GM10248 (cell line): ENCODE data around the gene R3HCC1L.

Experiments
- CTCF ChIA-PET: fragments of 300-600 bp; sonication (Branson Sonifier 250); formaldehyde crosslinking; extraction: SDS; loops from one replicate; lab custom pipeline; 2021; ENCODE audit warnings: antibody characterized with exemption; lab: Yijun Ruan, JAX
- POLR2A ChIA-PET: fragments of 350-650 bp; sonication (Branson Sonifier 250); formaldehyde crosslinking; extraction: SDS; loops from one replicate; lab custom pipeline; 2020; ENCODE audit warnings: antibody characterized with exemption; lab: Yijun Ruan, JAX
- DNase-seq: peaks from one replicate; pipeline ENCODE4 v3.0.0; 2012; ENCODE audit errors: extremely low spot score
- CTCF ChIP-seq: IDR thresholded peaks from 2 replicates; pipeline ENCODE4 v1.5.1; 2012; ENCODE audit warnings: mild to moderate bottlenecking, low read depth; ENCODE audit errors: extremely low read depth, missing control alignments, control extremely low read depth

Gene R3HCC1L

DNA sequence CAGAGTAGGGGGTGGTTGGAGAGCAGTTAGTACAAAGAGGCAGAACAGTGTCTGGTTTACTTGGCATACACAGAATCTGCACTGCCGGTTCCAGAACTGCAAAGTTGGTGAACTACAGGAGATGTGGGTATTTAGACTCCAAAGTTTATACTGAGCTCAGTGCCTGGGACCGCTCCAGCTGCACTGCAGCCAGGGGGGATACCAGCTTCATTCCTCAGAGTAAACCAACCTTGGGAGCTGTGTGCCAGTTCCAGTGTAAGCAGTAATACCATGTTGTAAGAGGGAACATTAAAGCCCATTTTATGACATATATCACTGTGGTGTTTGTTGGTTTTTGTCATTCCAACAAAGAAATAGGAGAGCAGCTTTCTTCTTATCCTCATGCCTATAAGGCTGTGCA, 110.1 kb downstream of the R3HCC1L start:
- no peak for DNase-seq
- POLR2A ChIA-PET = no interaction called here
- TF ChIP-seq CTCF = no peak
- CTCF ChIA-PET = no interaction called here

GRCh38 chr10:98246911-98247805, 112.7 kb downstream of the R3HCC1L start:
- DNase-seq = no peak
- TF ChIP-seq CTCF = no peak
- CTCF ChIA-PET = interaction anchor here (1.2 to 2.3 kb wide), 2 partner anchors 77 to 1090 kb away, joined by 3 to 8 read pairs; no protein-coding TSS in a partner anchor
- POLR2A ChIA-PET = no interaction called here

DNA sequence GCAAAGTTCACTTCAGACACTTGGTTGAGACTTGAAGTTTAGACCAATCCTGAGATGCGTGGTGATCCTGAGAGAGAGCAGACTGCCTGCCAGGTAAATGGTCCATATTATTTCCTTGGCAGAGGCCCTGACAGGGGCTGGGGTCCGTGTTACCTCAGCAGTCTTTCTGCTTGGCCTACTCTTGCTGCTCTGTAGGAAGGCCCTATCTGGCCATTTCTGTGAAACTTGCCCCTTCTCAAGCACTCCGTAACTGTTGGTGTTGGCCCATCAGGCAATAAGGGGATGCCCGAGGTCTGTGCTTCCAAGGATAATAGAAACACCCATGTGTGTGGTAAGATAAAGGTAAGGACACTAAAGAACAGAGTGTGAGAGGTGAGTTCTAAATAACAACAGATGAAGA, 113.6 kb downstream of the R3HCC1L start:
- ChIA-PET POLR2A (no interaction called here), CTCF (interaction anchor here (1.0 to 1.1 kb wide), 2 partner anchors 10 to 78 kb away, joined by 3 to 5 read pairs; no protein-coding TSS in a partner anchor)
- TF ChIP-seq CTCF = no peak

GRCh38 chr10:98249134-98249533, 114.7 kb downstream of the R3HCC1L start:
- TF ChIP-seq CTCF = no peak
- no peak for DNase-seq
- POLR2A ChIA-PET = no interaction called here
- CTCF ChIA-PET = interaction anchor here (1.0 to 1.1 kb wide), 2 partner anchors 11 to 79 kb away, joined by 3 to 5 read pairs; no protein-coding TSS in a partner anchor

More for the DNA sequence above, 113.6 kb downstream of the R3HCC1L start:
- DNase-seq = no peak

GRCh38 chr10:98251399-98251798, 116.9 kb downstream of the R3HCC1L start:
- ChIA-PET POLR2A (no interaction called here), CTCF (no interaction called here)
- no peak for DNase-seq
- TF ChIP-seq CTCF = no peak

DNA sequence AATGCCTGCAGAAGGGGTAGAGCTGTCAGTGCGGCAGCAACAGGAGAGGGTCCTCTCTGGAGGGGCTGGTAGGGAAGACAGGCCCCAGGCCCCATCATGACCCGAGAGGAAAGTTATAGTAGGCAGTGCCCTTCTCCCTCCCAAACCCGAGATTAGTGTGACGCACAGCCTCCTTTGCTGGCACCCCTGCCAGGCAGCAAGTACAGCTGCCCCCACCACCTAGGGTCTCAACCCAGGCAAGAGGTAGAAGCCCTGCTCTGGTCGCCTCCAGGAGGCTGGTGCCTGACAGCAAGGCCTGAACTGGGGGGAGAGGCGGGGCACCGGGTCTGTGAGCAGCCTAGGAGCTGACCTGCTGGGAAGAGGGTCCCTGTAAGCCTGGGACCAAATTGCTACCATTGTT, 118.0 kb downstream of the R3HCC1L start:
- DNase-seq = no peak
- ChIA-PET CTCF (interaction anchor here (1.6 kb wide), 1 partner anchor 12 kb away, joined by 3 read pairs; no protein-coding TSS in a partner anchor), POLR2A (no interaction called here)
- TF ChIP-seq CTCF = no peak
